Mammary microvascular endothelial cell (primary cell): Measurements from ENCODE around the gene MTUS2. TPM values are rescaled to one million over a fixed set of nuclear protein-coding genes. Genes with fewer than 3 reads are reported as not detected.

Experiments used
- total RNA-seq: library from RNA; depleted of rRNA; stranded (reverse); fragments of >200 nt; gene quantifications from 2 replicates; pipeline ENCODE4 v1.2.3, GENCODE V29; 2015

The MTUS2 gene
- total RNA-seq, result not detected in 2 replicates

DNA sequence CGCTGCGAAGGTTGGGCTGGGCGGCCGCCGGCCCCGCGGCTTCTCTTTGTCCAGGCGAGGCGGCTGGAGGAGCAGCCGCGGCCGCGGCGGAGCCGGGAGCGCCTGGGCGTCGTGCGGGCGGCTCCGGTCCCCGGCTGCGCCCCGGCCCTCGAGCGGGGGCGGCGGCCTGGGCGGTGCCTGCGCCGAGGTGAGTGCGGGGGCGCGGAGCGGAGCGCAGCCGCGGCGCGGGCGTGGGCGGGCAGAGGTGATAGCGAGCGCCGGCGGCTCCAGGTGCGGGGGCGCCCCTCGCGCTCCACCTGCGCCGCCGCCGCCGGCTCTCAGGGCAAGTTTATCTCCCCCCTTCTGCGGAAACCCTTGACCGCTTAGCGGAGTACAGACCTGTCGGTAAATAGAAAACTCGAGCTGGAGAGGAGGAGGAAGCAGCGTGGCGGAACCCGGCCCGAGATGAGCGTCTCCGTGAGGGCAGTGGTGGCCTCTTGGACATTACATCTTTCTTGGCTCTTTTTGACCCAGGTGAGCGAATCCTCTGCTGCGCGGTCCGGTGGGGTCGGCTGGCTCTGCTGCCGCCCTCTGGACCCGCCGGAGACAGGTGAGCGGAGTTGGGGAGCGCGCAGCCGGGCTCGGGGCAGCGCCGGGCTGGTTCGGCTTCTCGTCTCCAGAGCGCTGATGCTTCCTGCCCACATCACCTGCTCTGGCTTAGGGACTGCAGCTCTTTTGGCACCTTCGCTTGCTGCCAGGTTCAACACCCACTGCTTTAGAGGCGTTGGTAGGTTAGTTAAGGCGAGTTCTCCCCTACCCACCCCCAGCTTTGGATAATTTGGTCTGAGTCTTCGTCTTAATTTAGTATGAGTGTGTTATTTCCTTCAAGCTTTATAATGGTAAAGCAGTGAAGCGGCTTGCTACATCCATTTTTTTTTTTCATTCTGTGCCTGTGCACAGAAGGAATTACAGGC, at the start of gene MTUS2:
Gene MTUS2 (plus strand): TSS at position 241 of the 953 bp plus-strand sequence.

Other genes with a start within 250 kb of the MTUS2 start
- 153 and 158 TPM in 2 replicates for gene POMP, start 161.2 kb upstream of the MTUS2 start, total RNA-seq
- gene SLC46A3, start 101.4 kb upstream of the MTUS2 start, total RNA-seq, result 1.7 and 2.2 TPM in 2 replicates